ENCODE results near the gene PARD3B. TPM values are rescaled to one million over a fixed set of nuclear protein-coding genes. Genes with fewer than 3 reads are reported as not detected.

Gene PARD3B
- total RNA-seq, 1 experiment from 2014 or later: 3.9 TPM

GRCh38 chr2:205501826-205502225 is 956.6 kb downstream of the PARD3B start:
- Histone ChIP-seq H3K4me2 (ENCODE audit: low read length) (no peak overlapping the region), H3K79me2 (ENCODE audit: low read length) (no peaks in the 10 kb centered on the region), H3K9me3 (ENCODE audit: low read length) (no peaks in the 10 kb centered on the region), H3K27me3 (ENCODE audit: low read length) (no peaks in the 10 kb centered on the region), H3K9me2 (replicated peaks; ENCODE audit: low read length) (no peaks in the 10 kb centered on the region), H3K9ac (ENCODE audit: low read length) (no peak overlapping the region), H3F3A (ENCODE audit: low read length, unreplicated experiment) (no peaks in the 10 kb centered on the region), H3K4me3 (ENCODE audit: low read length) (no peak overlapping the region), H4K20me1 (ENCODE audit: low read length) (no peaks in the 10 kb centered on the region), H3K36me3 (ENCODE audit: low read depth, low read length) (no peaks in the 10 kb centered on the region), H3K27ac (ENCODE audit: low read length) (no peak overlapping the region), H3K4me1 (ENCODE audit: insufficient read depth, low read length) (no peaks in the 10 kb centered on the region), H2AFZ (ENCODE audit: low read length) (no peak overlapping the region)
- intact Hi-C loops (cut with micrococcal nuclease): loop anchor here (2.0 kb wide), 1 partner anchor 67 kb away; no protein-coding TSS in a partner anchor
- no peak for DNase-seq
- no peak for ATAC-seq
- TF ChIP-seq EZH2phosphoT487 (IDR thresholded peaks at IDR 0.05; ENCODE audit: borderline replicate concordance, low read length) (no peak), EZH2 (IDR thresholded peaks at IDR 0.05; ENCODE audit: low read length, unreplicated experiment) (no peak), CTCF (conservative IDR thresholded peaks at IDR 0.05; ENCODE audit: low read depth, low read length) (no peak)
- ChIA-PET POLR2A (ENCODE audit: unreplicated experiment) (no interaction called here), CTCF (no interaction called here)
- BruUV-seq (replicated peaks): no TSS peak

GRCh38 chr2:205505371-205505770 is 960.1 kb downstream of the PARD3B start:
- Histone ChIP-seq H3K9me2 (replicated peaks; ENCODE audit: low read length) (no peaks in the 10 kb centered on the region), H3K4me3 (ENCODE audit: low read length) (no peak overlapping the region), H4K20me1 (ENCODE audit: low read length) (no peaks in the 10 kb centered on the region), H2AFZ (ENCODE audit: low read length) (no peak overlapping the region), H3K36me3 (ENCODE audit: low read depth, low read length) (no peaks in the 10 kb centered on the region), H3F3A (ENCODE audit: low read length, unreplicated experiment) (no peaks in the 10 kb centered on the region), H3K4me2 (ENCODE audit: low read length) (no peak overlapping the region), H3K79me2 (ENCODE audit: low read length) (no peaks in the 10 kb centered on the region), H3K9me3 (ENCODE audit: low read length) (no peaks in the 10 kb centered on the region), H3K4me1 (ENCODE audit: insufficient read depth, low read length) (no peaks in the 10 kb centered on the region), H3K9ac (ENCODE audit: low read length) (no peak overlapping the region), H3K27me3 (ENCODE audit: low read length) (no peaks in the 10 kb centered on the region), H3K27ac (ENCODE audit: low read length) (no peak overlapping the region)
- intact Hi-C loops (cut with micrococcal nuclease): no loop called here
- CTCF ChIA-PET: interaction anchor here (0.5 kb wide), 1 partner anchor 28 kb away, joined by 4 read pairs; no protein-coding TSS in a partner anchor
- POLR2A ChIA-PET (ENCODE audit: unreplicated experiment): no interaction called here
- ATAC-seq (no peak), DNase-seq (no peak)
- no TSS peak for BruUV-seq (replicated peaks)
- no peak for TF ChIP-seq EZH2phosphoT487 (IDR thresholded peaks at IDR 0.05; ENCODE audit: borderline replicate concordance, low read length)
- TF ChIP-seq CTCF (conservative IDR thresholded peaks at IDR 0.05; ENCODE audit: low read depth, low read length): no peak
- TF ChIP-seq EZH2 (IDR thresholded peaks at IDR 0.05; ENCODE audit: low read length, unreplicated experiment): no peak

- H3K9me2 ChIP-seq (replicated peaks; ENCODE audit: low read length): no peaks in the 10 kb centered on the region
- H4K20me1 ChIP-seq (ENCODE audit: low read length): no peaks in the 10 kb centered on the region
- H3K79me2 ChIP-seq (ENCODE audit: low read length): no peaks in the 10 kb centered on the region
- no peaks in the 10 kb centered on the region for H3F3A ChIP-seq (ENCODE audit: low read length, unreplicated experiment)
- no peak overlapping the region for H3K4me3 ChIP-seq (ENCODE audit: low read length)
- H3K27ac ChIP-seq (ENCODE audit: low read length): no peak overlapping the region
- no peaks in the 10 kb centered on the region for H3K9me3 ChIP-seq (ENCODE audit: low read length)
- DNase-seq: no peak
- H3K36me3 ChIP-seq (ENCODE audit: low read depth, low read length): no peaks in the 10 kb centered on the region
- ATAC-seq: no peak
- intact Hi-C loops (cut with micrococcal nuclease): no loop called here
- BruUV-seq (replicated peaks): no TSS peak
- no peaks in the 10 kb centered on the region for H3K4me1 ChIP-seq (ENCODE audit: insufficient read depth, low read length)
- TF ChIP-seq EZH2phosphoT487 (IDR thresholded peaks at IDR 0.05; ENCODE audit: borderline replicate concordance, low read length) (no peak), EZH2 (IDR thresholded peaks at IDR 0.05; ENCODE audit: low read length, unreplicated experiment) (no peak), CTCF (conservative IDR thresholded peaks at IDR 0.05; ENCODE audit: low read depth, low read length) (no peak)
- H3K4me2 ChIP-seq (ENCODE audit: low read length): no peak overlapping the region
- no peak overlapping the region for H2AFZ ChIP-seq (ENCODE audit: low read length)
- POLR2A ChIA-PET (ENCODE audit: unreplicated experiment): no interaction called here
- CTCF ChIA-PET: no interaction called here
- H3K27me3 ChIP-seq (ENCODE audit: low read length): no peaks in the 10 kb centered on the region
- H3K9ac ChIP-seq (ENCODE audit: low read length): no peak overlapping the region
Measured at GRCh38 chr2:205509655-205510054, 964.4 kb downstream of the PARD3B start.

All from PC-3 (cell line).